Vagina (tissue), 2 donors: ENCODE data around the gene LECT2. TPM values are rescaled to one million over a fixed set of nuclear protein-coding genes. Genes with fewer than 3 reads are reported as not detected.

Source experiments
- DNase-seq, 2 donors: peaks; one replicate each; pipeline ENCODE4 v3.0.0-alpha.2; 2017; ENCODE audit errors: extremely low spot score in 2 of 2
- H3K27ac ChIP-seq: fragments of 200-600 bp; sonication (generic); one replicate; pipeline ENCODE4 v1.5.1; 2019
- H3K27me3 ChIP-seq: fragments of 200-600 bp; sonication (generic); one replicate; pipeline ENCODE4 v1.5.1; 2019
- H3K36me3 ChIP-seq, 2 donors: fragments of 200-600 bp; sonication (generic); one replicate each; pipeline ENCODE4 v1.5.1; 2017 to 2019
- H3K4me1 ChIP-seq: fragments of 200-600 bp; sonication (generic); one replicate; pipeline ENCODE4 v1.5.1; 2019
- H3K4me3 ChIP-seq, 2 donors: fragments of 200-600 bp; sonication (generic); 1 replicate in 1 of 2; 2 replicates in 1 of 2; pipeline ENCODE4 v1.5.1; 2016 to 2019
- H3K9me3 ChIP-seq: fragments of 200-600 bp; sonication (generic); one replicate; pipeline ENCODE4 v1.5.1; 2019
- POLR2A ChIP-seq, 2 donors: fragments of 450-650 bp; IDR thresholded peaks; one replicate each; pipeline ENCODE4 v1.6.1; 2017; ENCODE audit warnings: antibody characterized with exemption in 2 of 2, mild to moderate bottlenecking in 2 of 2, moderate library complexity in 2 of 2
- POLR2AphosphoS5 ChIP-seq, 2 donors: sonication (generic); formaldehyde crosslinking; IDR thresholded peaks; one replicate each; pipeline ENCODE4 v1.9.0; 2017; ENCODE audit warnings: antibody characterized with exemption in 2 of 2, mild to moderate bottlenecking in 2 of 2, low read depth in 1 of 2; ENCODE audit not compliant: insufficient read depth in 1 of 2
- intact Hi-C: fragments of 100-400 bp; cut with DNase I; formaldehyde crosslinking; loops from one replicate; pipeline ENCODE4 v1.15.1; 2023
- total RNA-seq: library from RNA; depleted of rRNA; stranded (reverse); fragments of >200 nt; gene quantifications from one replicate; pipeline ENCODE4 v1.2.3, GENCODE V29; 2016
- TF ChIP-seq, protein P1 (sequence below), 3 experiments: fragments of 450-650 bp in 2 of 3; fragments of 200-600 bp in 1 of 3; sonication (generic) in 1 of 3; IDR thresholded peaks; one replicate each; pipeline ENCODE4 v1.5.1; 2017 to 2019; ENCODE audit warnings: antibody characterized with exemption in 3 of 3, mild to moderate bottlenecking in 2 of 3, moderate library complexity in 2 of 3

The LECT2 gene
- total RNA-seq, 1 donor from 2014 or later = not detected

- no peak overlapping the region for H3K27ac ChIP-seq
- H3K4me1 ChIP-seq = no peaks in the 10 kb centered on the region
- H3K27me3 ChIP-seq = no peaks in the 10 kb centered on the region
- no peaks in the 10 kb centered on the region for H3K36me3 ChIP-seq
- no peaks in the 10 kb centered on the region for H3K9me3 ChIP-seq
- no peak for DNase-seq
- TF ChIP-seq POLR2AphosphoS5 (IDR thresholded peaks at IDR 0.05; ENCODE audit: insufficient read depth in 1 of 2, low read depth in 1 of 2) (no peak), POLR2A (IDR thresholded peaks at IDR 0.05) (no peak)
- TF ChIP-seq, protein P1, sequence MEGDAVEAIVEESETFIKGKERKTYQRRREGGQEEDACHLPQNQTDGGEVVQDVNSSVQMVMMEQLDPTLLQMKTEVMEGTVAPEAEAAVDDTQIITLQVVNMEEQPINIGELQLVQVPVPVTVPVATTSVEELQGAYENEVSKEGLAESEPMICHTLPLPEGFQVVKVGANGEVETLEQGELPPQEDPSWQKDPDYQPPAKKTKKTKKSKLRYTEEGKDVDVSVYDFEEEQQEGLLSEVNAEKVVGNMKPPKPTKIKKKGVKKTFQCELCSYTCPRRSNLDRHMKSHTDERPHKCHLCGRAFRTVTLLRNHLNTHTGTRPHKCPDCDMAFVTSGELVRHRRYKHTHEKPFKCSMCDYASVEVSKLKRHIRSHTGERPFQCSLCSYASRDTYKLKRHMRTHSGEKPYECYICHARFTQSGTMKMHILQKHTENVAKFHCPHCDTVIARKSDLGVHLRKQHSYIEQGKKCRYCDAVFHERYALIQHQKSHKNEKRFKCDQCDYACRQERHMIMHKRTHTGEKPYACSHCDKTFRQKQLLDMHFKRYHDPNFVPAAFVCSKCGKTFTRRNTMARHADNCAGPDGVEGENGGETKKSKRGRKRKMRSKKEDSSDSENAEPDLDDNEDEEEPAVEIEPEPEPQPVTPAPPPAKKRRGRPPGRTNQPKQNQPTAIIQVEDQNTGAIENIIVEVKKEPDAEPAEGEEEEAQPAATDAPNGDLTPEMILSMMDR (IDR thresholded peaks at IDR 0.05) = no peak
- H3K4me3 ChIP-seq = no peak overlapping the region
- intact Hi-C loops = no loop called here
Observed at GRCh38 chr5:135953850-135954249, 933 bp downstream of the LECT2 start.

DNA sequence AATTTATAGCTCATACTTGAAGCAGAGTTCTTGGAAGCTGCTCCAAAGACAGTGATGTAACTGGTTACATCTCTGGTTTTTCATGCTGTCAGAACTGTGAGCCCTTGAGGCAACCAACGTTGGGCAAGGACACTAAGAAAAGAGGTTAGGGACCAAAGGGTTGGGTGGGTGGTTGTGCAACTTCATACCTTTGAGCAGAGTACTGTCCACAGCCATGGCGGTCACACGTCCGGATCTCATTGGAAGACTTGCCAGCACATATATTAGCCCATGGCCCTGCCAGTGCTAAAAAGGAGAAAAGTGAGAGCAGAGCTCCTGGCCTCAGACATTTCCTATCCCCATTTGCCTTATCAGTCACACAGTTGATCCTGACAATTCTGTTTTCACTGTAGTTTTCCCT, 2.1 kb downstream of the LECT2 start:
- intact Hi-C loops = no loop called here
- Histone ChIP-seq H3K4me3 (no peak overlapping the region), H3K9me3 (no peaks in the 10 kb centered on the region), H3K27ac (no peak overlapping the region), H3K27me3 (no peaks in the 10 kb centered on the region), H3K36me3 (no peaks in the 10 kb centered on the region), H3K4me1 (no peaks in the 10 kb centered on the region)
- no peak for TF ChIP-seq POLR2AphosphoS5 (IDR thresholded peaks at IDR 0.05; ENCODE audit: insufficient read depth in 1 of 2, low read depth in 1 of 2)
- TF ChIP-seq, protein P1 (IDR thresholded peaks at IDR 0.05) = no peak
- TF ChIP-seq POLR2A (IDR thresholded peaks at IDR 0.05) = no peak
- no peak for DNase-seq

DNA sequence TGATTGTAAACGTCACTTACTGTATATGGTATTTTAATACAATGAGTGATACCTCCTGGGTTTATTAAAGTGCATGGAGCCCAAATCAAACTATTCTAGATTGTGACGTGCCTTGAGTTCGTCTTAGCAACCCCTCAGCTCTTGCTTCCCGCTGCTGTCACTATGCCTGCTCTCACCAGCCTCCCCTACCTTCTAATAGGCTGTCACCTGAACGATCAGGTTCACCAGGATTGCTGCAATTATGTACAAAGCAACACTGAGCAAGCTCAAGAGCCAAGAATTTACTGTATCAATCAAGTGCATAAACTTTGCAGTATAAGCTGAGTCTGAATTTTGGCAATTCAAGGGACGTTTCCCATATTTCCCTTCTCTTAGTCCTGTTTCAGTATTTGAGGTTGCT, 3.0 kb downstream of the LECT2 start:
- intact Hi-C loops = no loop called here
- H3K9me3 ChIP-seq = no peaks in the 10 kb centered on the region

GRCh38 chr5:135951257-135951656, 3.5 kb downstream of the LECT2 start:
- TF ChIP-seq POLR2A (IDR thresholded peaks at IDR 0.05) (no peak), POLR2AphosphoS5 (IDR thresholded peaks at IDR 0.05; ENCODE audit: insufficient read depth in 1 of 2, low read depth in 1 of 2) (no peak)
- TF ChIP-seq, protein P1 (IDR thresholded peaks at IDR 0.05) = no peak
- H3K27ac ChIP-seq = no peak overlapping the region
- no peaks in the 10 kb centered on the region for H3K4me1 ChIP-seq
- no peak overlapping the region for H3K4me3 ChIP-seq
- intact Hi-C loops = no loop called here
- no peak for DNase-seq
- no peaks in the 10 kb centered on the region for H3K27me3 ChIP-seq
- no peaks in the 10 kb centered on the region for H3K9me3 ChIP-seq
- no peaks in the 10 kb centered on the region for H3K36me3 ChIP-seq

More for the DNA sequence above, 3.0 kb downstream of the LECT2 start:
- TF ChIP-seq, protein P1 (IDR thresholded peaks at IDR 0.05) = no peak
- TF ChIP-seq POLR2A (IDR thresholded peaks at IDR 0.05) (no peak), POLR2AphosphoS5 (IDR thresholded peaks at IDR 0.05; ENCODE audit: insufficient read depth in 1 of 2, low read depth in 1 of 2) (no peak)
- no peak overlapping the region for H3K27ac ChIP-seq
- H3K4me3 ChIP-seq = no peak overlapping the region
- DNase-seq = no peak
- no peaks in the 10 kb centered on the region for H3K36me3 ChIP-seq
- H3K27me3 ChIP-seq = no peaks in the 10 kb centered on the region
- H3K4me1 ChIP-seq = no peaks in the 10 kb centered on the region

- H3K27me3 ChIP-seq = no peaks in the 10 kb centered on the region
- H3K4me1 ChIP-seq = no peaks in the 10 kb centered on the region
- TF ChIP-seq POLR2AphosphoS5 (IDR thresholded peaks at IDR 0.05; ENCODE audit: insufficient read depth in 1 of 2, low read depth in 1 of 2) (no peak), POLR2A (IDR thresholded peaks at IDR 0.05) (no peak)
- TF ChIP-seq, protein P1 (IDR thresholded peaks at IDR 0.05) = no peak
- H3K27ac ChIP-seq = no peak overlapping the region
- H3K36me3 ChIP-seq = no peaks in the 10 kb centered on the region
- intact Hi-C loops = no loop called here
- no peak for DNase-seq
- H3K9me3 ChIP-seq = no peaks in the 10 kb centered on the region
- no peak overlapping the region for H3K4me3 ChIP-seq
Observed at GRCh38 chr5:135950611-135951010, 4.2 kb downstream of the LECT2 start.
